Panc1 (cell line): Measurements from ENCODE around the gene NFATC2IP. TPM values are rescaled to one million over a fixed set of nuclear protein-coding genes. Genes with fewer than 3 reads are reported as not detected.

Experiments used
- ATAC-seq: fragments of 200-7000 bp; cut with Tn5 transposase; 2 replicates; pipeline ENCODE4 v1.9.1; 2020; ENCODE audit warnings: mild to moderate bottlenecking, moderate library complexity
- BruUV-seq: library from RNA; stranded (reverse); fragments of 400-500 nt; replicated peaks from 2 replicates; lab custom pipeline; 2021; lab: Mats Ljungman, UMichigan
- CTCF ChIA-PET: fragments of 300-600 bp; sonication (Branson Sonifier 250); formaldehyde crosslinking; loops from one replicate; lab custom pipeline; 2022; ENCODE audit warnings: antibody characterized with exemption; lab: Charles Lee
- POLR2A ChIA-PET: fragments of 300-600 bp; sonication (Branson Sonifier 250); formaldehyde crosslinking; loops from one replicate; lab custom pipeline; 2022; ENCODE audit warnings: antibody characterized with exemption; lab: Charles Lee
- DNase-seq: peaks from one replicate; pipeline ENCODE4 v3.0.0-alpha.2; 2010; ENCODE audit warnings: low read depth, low spot score
- H3K27ac ChIP-seq: 2 replicates; pipeline ENCODE4 v1.5.1; 2011; ENCODE audit warnings: mild to moderate bottlenecking, low read length, inconsistent platforms
- H3K27me3 ChIP-seq: fragments of 200-500 bp; sonication (Bioruptor generic); 2 replicates; pipeline ENCODE4 v1.6.0; 2014; ENCODE audit warnings: low read length, inconsistent platforms; ENCODE audit not compliant: control insufficient read depth, insufficient read depth
- H3K36me3 ChIP-seq: fragments of 200-500 bp; sonication (Bioruptor generic); 2 replicates; pipeline ENCODE4 v1.5.1; 2014; ENCODE audit warnings: inconsistent platforms, mild to moderate bottlenecking, low read length, moderate library complexity; ENCODE audit not compliant: control insufficient read depth, insufficient read depth
- H3K4me1 ChIP-seq: 2 replicates; pipeline ENCODE4 v1.5.1; 2011; ENCODE audit warnings: inconsistent platforms, mild to moderate bottlenecking, low read length, moderate library complexity; ENCODE audit not compliant: control insufficient read depth, insufficient read depth
- H3K4me3 ChIP-seq, 2 experiments: 2 replicates each; pipeline ENCODE4 v1.5.1; 2011 to 2012; ENCODE audit warnings: low read depth in 2 of 2, low read length in 2 of 2, mild to moderate bottlenecking in 2 of 2, inconsistent platforms in 1 of 2, moderate library complexity in 1 of 2
- H3K9me3 ChIP-seq: fragments of 200-500 bp; sonication (Bioruptor generic); 2 replicates; pipeline ENCODE4 v1.5.1; 2014; ENCODE audit warnings: low read depth, mild to moderate bottlenecking, inconsistent platforms, low read length, moderate library complexity; ENCODE audit not compliant: control insufficient read depth, insufficient read depth
- CTCF ChIP-seq: fragments of 450-650 bp; IDR thresholded peaks from 2 replicates; pipeline ENCODE4 v1.5.1; 2017; ENCODE audit warnings: mild to moderate bottlenecking
- POLR2AphosphoS5 ChIP-seq: IDR thresholded peaks from 2 replicates; pipeline ENCODE4 v1.6.1; 2012; ENCODE audit warnings: mild to moderate bottlenecking, low read depth, low read length, moderate library complexity
- REST ChIP-seq, 2 experiments: IDR thresholded peaks; 2 replicates each; pipeline ENCODE4 v1.6.1; 2011 to 2012; ENCODE audit warnings: low read depth in 2 of 2, control low read depth in 1 of 2, low read length in 1 of 2, mild to moderate bottlenecking in 1 of 2, moderate library complexity in 1 of 2; ENCODE audit not compliant: insufficient read depth in 1 of 2
- SIN3A ChIP-seq: IDR thresholded peaks from 2 replicates; pipeline ENCODE4 v1.6.1; 2012; ENCODE audit warnings: low read depth, mild to moderate bottlenecking, low read length, moderate library complexity, borderline replicate concordance; ENCODE audit not compliant: insufficient read depth
- TCF7L2 ChIP-seq: IDR thresholded peaks from 2 replicates; pipeline ENCODE4 v1.6.1; 2011; ENCODE audit warnings: mild to moderate bottlenecking, low read depth, low read length, inconsistent platforms
- in situ Hi-C: cut with HindIII; loops from 2 replicates; pipeline ENCODE4 v1.10.0; 2016; ENCODE audit warnings: low sequenced_read_pairs, low pct_unique_long_range_greater_than_20kb
- intact Hi-C: fragments of 100-400 bp; cut with micrococcal nuclease; formaldehyde crosslinking; loops from one replicate; pipeline ENCODE4 v1.10.0; 2022; ENCODE audit not compliant: unreplicated experiment
- total RNA-seq: library from RNA; stranded (reverse); gene quantifications from one replicate; pipeline ENCODE4 v1.2.1, GENCODE V29; 2021; ENCODE audit not compliant: unreplicated experiment

Gene NFATC2IP
- total RNA-seq, 1 experiment from 2014 or later, result 47.3 TPM

- POLR2A ChIA-PET, result no interaction called here
- Histone ChIP-seq H3K9me3 (no peaks in the 10 kb centered on the region), H3K4me3 (peak overlapping the region; percentile 95 to 96), H3K27me3 (no peaks in the 10 kb centered on the region), H3K27ac (peak overlapping the region; percentile 97), H3K36me3 (no peaks in the 10 kb centered on the region; the same call in 1 of the 2 replicates), H3K4me1 (peaks cover 7% of the 10 kb centered on the region)
- TF ChIP-seq CTCF, result peak; percentile 84
- no peak for TF ChIP-seq TCF7L2
- no peak for DNase-seq
- intact Hi-C loops, result no loop called here
- in situ Hi-C loops, result no loop called here
- TSS peak; percentile 99 for BruUV-seq
- CTCF ChIA-PET, result interaction anchor here (0.6 to 0.7 kb wide), 2 partner anchors 23 to 34 kb away, joined by 3 to 7 read pairs; partner anchors contain the start of gene NFATC2IP
- peak; percentile 70 for ATAC-seq
These were observed 23.3 kb downstream of the NFATC2IP start for GRCh38 chr16:28974007-28974436.

GRCh38 chr16:28974437-28975157 lies 23.9 kb downstream of the NFATC2IP start, which contains the start of gene SPNS1:
TSS of gene SPNS1 (plus strand) at chr16:28974778. CDS start at chr16:28975152, 374 bp downstream.
- intact Hi-C loops, result no loop called here
- Histone ChIP-seq H3K36me3 (no peaks in the 10 kb centered on the region; the same call in 1 of the 2 replicates), H3K27ac (peak within 1 kb of the TSS; percentile 97), H3K9me3 (no peaks in the 10 kb centered on the region), H3K4me1 (peaks cover 7% of the 10 kb centered on the region), H3K27me3 (no peaks in the 10 kb centered on the region), H3K4me3 (peak within 1 kb of the TSS; percentile 95 to 96)
- POLR2A ChIA-PET, result no interaction called here
- in situ Hi-C loops, result no loop called here
- no peak; a peak in 1 of 4 replicates for TF ChIP-seq REST (IDR thresholded peaks at IDR 0.05; ENCODE audit: insufficient read depth in 1 of 2, low read depth in 2 of 2, low read length in 1 of 2)
- peak; percentile 34; the same call in 1 of the 2 replicates for TF ChIP-seq TCF7L2
- no peak for TF ChIP-seq CTCF
- TF ChIP-seq SIN3A, result peak; percentile 98; the same call in 1 of the 2 replicates
- peak; percentile 91 for TF ChIP-seq POLR2AphosphoS5
- CTCF ChIA-PET, result no interaction called here
- peak; percentile 92 for DNase-seq
- no TSS peak for BruUV-seq
- peak; percentile 94 for ATAC-seq
